ENCODE data around the gene MSMP. TPM values are rescaled to one million over a fixed set of nuclear protein-coding genes. Genes with fewer than 3 reads are reported as not detected.

Gene MSMP
- total RNA-seq, 1 experiment from 2014 or later, result 2.1 TPM

DNA sequence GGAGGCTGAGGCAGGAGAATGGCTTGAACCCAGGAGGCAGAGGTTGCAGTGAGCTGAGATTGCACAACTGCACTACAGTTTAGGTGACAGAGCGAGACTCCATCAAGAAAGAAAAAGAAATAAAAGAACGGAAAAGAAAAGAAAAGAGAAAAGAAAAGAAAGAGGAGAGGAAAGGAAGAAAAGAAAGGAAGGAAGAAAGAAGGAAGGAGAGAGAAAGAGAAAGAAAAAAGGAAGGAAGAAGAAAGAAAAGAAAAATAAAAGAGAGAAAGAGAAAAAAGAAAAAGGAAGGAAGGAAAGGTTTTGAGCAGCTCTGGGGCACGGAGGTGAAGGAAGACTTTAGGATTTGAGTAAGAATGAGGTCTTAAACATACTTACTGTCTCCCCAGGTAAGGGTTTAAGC is 40.5 kb downstream of the MSMP start:
- H3K9me3 Mint-ChIP-seq, result no peaks in the 10 kb centered on the region
- TF ChIP-seq TEAD4 (CRISPR knock-in tag; IDR thresholded peaks at IDR 0.05), result no peak
- TF ChIP-seq, protein P1, sequence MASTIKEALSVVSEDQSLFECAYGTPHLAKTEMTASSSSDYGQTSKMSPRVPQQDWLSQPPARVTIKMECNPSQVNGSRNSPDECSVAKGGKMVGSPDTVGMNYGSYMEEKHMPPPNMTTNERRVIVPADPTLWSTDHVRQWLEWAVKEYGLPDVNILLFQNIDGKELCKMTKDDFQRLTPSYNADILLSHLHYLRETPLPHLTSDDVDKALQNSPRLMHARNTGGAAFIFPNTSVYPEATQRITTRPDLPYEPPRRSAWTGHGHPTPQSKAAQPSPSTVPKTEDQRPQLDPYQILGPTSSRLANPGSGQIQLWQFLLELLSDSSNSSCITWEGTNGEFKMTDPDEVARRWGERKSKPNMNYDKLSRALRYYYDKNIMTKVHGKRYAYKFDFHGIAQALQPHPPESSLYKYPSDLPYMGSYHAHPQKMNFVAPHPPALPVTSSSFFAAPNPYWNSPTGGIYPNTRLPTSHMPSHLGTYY (CRISPR knock-in tag; IDR thresholded peaks at IDR 0.05), result no peak
- TF ChIP-seq, protein P2, sequence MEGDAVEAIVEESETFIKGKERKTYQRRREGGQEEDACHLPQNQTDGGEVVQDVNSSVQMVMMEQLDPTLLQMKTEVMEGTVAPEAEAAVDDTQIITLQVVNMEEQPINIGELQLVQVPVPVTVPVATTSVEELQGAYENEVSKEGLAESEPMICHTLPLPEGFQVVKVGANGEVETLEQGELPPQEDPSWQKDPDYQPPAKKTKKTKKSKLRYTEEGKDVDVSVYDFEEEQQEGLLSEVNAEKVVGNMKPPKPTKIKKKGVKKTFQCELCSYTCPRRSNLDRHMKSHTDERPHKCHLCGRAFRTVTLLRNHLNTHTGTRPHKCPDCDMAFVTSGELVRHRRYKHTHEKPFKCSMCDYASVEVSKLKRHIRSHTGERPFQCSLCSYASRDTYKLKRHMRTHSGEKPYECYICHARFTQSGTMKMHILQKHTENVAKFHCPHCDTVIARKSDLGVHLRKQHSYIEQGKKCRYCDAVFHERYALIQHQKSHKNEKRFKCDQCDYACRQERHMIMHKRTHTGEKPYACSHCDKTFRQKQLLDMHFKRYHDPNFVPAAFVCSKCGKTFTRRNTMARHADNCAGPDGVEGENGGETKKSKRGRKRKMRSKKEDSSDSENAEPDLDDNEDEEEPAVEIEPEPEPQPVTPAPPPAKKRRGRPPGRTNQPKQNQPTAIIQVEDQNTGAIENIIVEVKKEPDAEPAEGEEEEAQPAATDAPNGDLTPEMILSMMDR (IDR thresholded peaks at IDR 0.05), result no peak
- TF ChIP-seq ZNF416 (CRISPR knock-in tag; IDR thresholded peaks at IDR 0.05), result no peak
- no peak for TF ChIP-seq ZNF138 (CRISPR knock-in tag; conservative IDR thresholded peaks at IDR 0.05)
- TF ChIP-seq, protein P3, sequence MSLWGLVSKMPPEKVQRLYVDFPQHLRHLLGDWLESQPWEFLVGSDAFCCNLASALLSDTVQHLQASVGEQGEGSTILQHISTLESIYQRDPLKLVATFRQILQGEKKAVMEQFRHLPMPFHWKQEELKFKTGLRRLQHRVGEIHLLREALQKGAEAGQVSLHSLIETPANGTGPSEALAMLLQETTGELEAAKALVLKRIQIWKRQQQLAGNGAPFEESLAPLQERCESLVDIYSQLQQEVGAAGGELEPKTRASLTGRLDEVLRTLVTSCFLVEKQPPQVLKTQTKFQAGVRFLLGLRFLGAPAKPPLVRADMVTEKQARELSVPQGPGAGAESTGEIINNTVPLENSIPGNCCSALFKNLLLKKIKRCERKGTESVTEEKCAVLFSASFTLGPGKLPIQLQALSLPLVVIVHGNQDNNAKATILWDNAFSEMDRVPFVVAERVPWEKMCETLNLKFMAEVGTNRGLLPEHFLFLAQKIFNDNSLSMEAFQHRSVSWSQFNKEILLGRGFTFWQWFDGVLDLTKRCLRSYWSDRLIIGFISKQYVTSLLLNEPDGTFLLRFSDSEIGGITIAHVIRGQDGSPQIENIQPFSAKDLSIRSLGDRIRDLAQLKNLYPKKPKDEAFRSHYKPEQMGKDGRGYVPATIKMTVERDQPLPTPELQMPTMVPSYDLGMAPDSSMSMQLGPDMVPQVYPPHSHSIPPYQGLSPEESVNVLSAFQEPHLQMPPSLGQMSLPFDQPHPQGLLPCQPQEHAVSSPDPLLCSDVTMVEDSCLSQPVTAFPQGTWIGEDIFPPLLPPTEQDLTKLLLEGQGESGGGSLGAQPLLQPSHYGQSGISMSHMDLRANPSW (CRISPR knock-in tag; conservative IDR thresholded peaks at IDR 0.05; ENCODE audit: low read depth), result no peak
- TF ChIP-seq SMAD4 (CRISPR knock-in tag; IDR thresholded peaks at IDR 0.05), result no peak
- TF ChIP-seq CBFB (CRISPR knock-in tag; IDR thresholded peaks at IDR 0.05; ENCODE audit: low read depth), result no peak
- no peak for DNase-seq (ENCODE audit: low spot score)
- ATAC-seq, result no peak
- H3K27ac Mint-ChIP-seq, result no peak overlapping the region
- CTCF ChIA-PET, result interaction anchor here (0.8 to 4.1 kb wide), 8 partner anchors 14 to 66 kb away, joined by 3 to 29 read pairs (median 6); partner anchors contain the start of genes ARHGEF39, CREB3 and TLN1
- POLR2A ChIA-PET, result no interaction called here
- H3K36me3 Mint-ChIP-seq, result peaks cover 83% of the 10 kb centered on the region
- no peaks in the 10 kb centered on the region for H3K27me3 Mint-ChIP-seq (ENCODE audit: low read depth)
- H3K4me1 Mint-ChIP-seq, result no peaks in the 10 kb centered on the region
- no peak overlapping the region for H3K4me3 Mint-ChIP-seq

DNA sequence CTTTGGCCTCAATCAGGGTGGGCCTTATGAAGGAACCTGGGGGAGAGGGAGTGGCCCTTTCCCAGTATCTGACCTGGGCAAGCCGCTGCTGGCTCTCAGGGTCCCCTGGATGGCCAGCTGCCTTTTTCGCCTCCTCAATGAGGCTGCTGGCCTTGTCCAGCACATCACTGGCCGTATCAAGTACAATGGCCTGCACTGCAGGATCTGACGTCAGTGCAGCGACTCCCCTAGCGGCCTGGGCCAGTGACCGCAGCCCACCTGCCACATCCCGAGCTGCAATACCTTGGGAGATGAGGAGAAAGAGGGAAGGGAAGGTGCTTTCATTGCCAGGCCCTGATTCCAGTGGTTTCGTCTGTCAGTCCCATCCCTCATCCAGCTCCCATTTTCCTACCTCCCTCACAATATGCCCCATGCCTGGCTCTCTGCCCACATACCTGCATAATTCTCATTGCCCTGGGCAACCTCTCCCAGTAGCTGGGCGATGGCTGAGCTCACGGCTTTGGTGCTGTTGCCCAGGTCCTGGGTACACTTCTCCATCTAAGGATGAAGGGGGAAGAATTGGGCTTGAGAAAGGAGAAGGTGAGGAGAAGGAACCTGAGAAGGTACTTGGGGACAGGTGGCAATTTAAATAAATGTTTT is 41.2 kb downstream of the MSMP start:
- DNase-seq (ENCODE audit: low spot score), result peak; percentile 35
- Mint-ChIP-seq H3K4me3 (no peak overlapping the region), H3K36me3 (peaks cover 83% of the 10 kb centered on the region), H3K9me3 (no peaks in the 10 kb centered on the region), H3K27ac (0 out of 2 replicates have a peak overlapping the region, but pooled peaks have one; percentile 32), H3K4me1 (no peaks in the 10 kb centered on the region), H3K27me3 (ENCODE audit: low read depth) (no peaks in the 10 kb centered on the region)
- TF ChIP-seq, protein P2 (IDR thresholded peaks at IDR 0.05), result 0 out of 2 replicates have a peak, but pooled peaks have one; percentile 20
- TF ChIP-seq ESRRA (CRISPR knock-in tag; IDR thresholded peaks at IDR 0.05; ENCODE audit: borderline replicate concordance), result no peak
- ChIA-PET CTCF (interaction anchor here (0.7 to 4.1 kb wide), 14 partner anchors 13 to 102 kb away, joined by 3 to 29 read pairs (median 4); partner anchors contain the start of genes ARHGEF39, CREB3 and TLN1), POLR2A (interaction anchor here (0.6 kb wide), 1 partner anchor 23 kb away, joined by 3 read pairs; no protein-coding TSS in a partner anchor)
- ATAC-seq, result no peak

DNA sequence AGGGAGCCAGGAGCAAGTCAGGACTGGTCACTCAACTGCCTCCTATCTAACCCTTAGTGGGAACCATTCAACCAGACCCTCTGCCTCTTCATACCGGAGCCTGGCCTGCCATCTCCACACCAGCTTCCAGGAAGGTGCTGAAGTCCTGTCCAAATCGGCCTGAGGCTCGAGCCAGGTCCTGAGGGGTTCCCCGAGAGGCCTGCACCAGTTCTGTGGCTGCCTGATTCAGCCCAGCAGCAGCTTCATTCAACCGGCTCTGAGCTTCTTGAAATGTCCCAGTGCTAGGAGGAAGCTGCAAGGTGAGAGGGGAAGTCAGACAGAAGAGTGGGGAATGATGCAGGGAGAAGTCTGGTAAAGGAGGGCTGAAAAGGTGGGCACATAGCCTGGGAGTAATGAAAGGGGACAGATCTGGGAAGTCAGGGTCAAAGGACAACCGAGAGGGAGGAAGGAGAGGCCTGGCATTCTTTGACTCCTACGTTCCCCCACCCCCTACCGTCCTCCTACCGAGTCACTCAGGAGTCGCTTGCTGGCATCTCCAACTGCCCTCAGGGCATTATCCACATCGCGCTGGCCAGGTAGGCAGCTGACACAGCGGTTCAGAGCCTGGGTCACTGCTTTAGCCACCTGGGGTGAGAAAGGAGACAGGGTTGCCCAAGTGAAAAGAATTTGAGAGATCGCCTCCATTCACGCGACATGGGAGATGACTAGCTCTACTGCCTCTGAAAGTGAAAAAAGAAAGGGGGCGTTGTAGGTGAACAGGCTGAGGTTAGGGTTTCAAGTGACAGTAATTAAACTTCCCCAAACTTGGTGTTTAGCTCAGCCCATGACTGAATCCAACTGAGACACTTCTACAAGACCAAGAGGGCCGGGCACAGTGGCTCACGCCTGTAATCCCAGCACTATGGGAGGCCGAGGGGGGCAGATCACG is 42.3 kb downstream of the MSMP start:
- ChIA-PET POLR2A (no interaction called here), CTCF (interaction anchor here (1.1 to 4.1 kb wide), 9 partner anchors 15 to 101 kb away, joined by 3 to 29 read pairs (median 5); partner anchors contain the start of genes CREB3 and TLN1)
- Mint-ChIP-seq H3K27ac (no peak overlapping the region), H3K9me3 (no peaks in the 10 kb centered on the region), H3K27me3 (ENCODE audit: low read depth) (no peaks in the 10 kb centered on the region), H3K4me1 (no peaks in the 10 kb centered on the region), H3K4me3 (no peak overlapping the region), H3K36me3 (peaks cover 83% of the 10 kb centered on the region)
- ATAC-seq (no peak), DNase-seq (ENCODE audit: low spot score) (no peak)
- TF ChIP-seq ZNF416 (CRISPR knock-in tag; IDR thresholded peaks at IDR 0.05) (no peak), ZNF317 (CRISPR knock-in tag; IDR thresholded peaks at IDR 0.05; ENCODE audit: borderline replicate concordance, low read depth) (no peak), CBFB (CRISPR knock-in tag; IDR thresholded peaks at IDR 0.05; ENCODE audit: low read depth) (no peak), ZNF396 (CRISPR knock-in tag; IDR thresholded peaks at IDR 0.05; ENCODE audit: borderline replicate concordance) (no peak), ATF3 (CRISPR knock-in tag; conservative IDR thresholded peaks at IDR 0.05) (no peak), ESRRA (CRISPR knock-in tag; IDR thresholded peaks at IDR 0.05; ENCODE audit: borderline replicate concordance) (no peak), ZNF232 (CRISPR knock-in tag; IDR thresholded peaks at IDR 0.05) (no peak), SMAD3 (CRISPR knock-in tag; IDR thresholded peaks at IDR 0.05; ENCODE audit: borderline replicate concordance) (no peak), HMGXB4 (CRISPR knock-in tag; IDR thresholded peaks at IDR 0.05) (no peak), SOX15 (CRISPR knock-in tag; IDR thresholded peaks at IDR 0.05) (no peak)

Measured in WTC11 (cell line).